ENCODE data around the gene CEP63.
"Not testable (repeated sequence)": the region's sequence is repeated elsewhere in the genome, so short reads cannot be mapped to it uniquely, and the experiment has no call there.

The CEP63 gene

GRCh38 chr3:134516905-134517304, 31.0 kb downstream of the CEP63 start:
- DNase-seq (ENCODE audit: low read depth in 2 of 2) = no peak

- no peak for DNase-seq (ENCODE audit: low read depth in 2 of 2)
Observed at GRCh38 chr3:134517791-134518190, 31.9 kb downstream of the CEP63 start.

DNA sequence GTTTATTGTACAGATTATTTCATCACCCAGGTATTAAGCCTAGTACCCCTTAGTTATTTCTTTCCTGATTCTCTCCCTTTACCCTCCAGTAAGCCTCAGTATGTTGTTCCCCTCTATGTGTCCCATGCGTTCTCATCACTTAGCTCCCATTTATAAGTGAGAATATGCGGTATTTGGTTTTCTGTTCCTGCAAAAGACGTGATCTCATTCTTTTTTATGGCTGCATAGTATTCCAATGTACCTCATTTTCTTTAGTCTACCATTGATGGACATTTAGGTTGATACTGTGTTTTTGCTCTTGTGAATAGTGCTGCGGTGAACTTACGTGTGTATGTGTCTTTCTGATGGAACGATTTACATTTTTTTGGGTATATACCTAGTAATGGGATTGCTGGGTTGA, 36.7 kb downstream of the CEP63 start:
- DNase-seq (ENCODE audit: low read depth in 2 of 2) = no peak

GRCh38 chr3:134525293-134525692, 39.4 kb downstream of the CEP63 start:
- DNase-seq (ENCODE audit: low read depth in 2 of 2) = no peak

DNA sequence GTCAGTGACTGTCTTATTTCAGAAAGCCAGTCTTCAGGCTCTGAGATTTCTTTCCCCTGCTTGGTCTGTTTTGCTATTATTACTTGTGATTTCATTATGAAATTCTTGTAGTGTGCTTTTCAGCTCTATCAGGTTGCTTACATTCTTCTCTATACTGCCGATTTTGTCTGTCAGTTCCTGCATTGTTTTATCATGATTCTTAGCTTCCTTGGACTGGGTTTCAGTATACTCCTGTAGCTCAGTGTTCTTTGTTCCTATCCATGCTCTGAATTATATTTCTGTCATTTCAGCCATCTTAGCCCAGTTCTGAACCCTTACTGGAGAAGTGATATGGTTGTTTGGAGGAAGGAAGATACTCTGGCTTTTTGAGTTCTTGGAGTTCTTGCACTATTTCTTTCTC, 40.5 kb downstream of the CEP63 start:
- DNase-seq (ENCODE audit: low read depth in 2 of 2) = no peak

DNA sequence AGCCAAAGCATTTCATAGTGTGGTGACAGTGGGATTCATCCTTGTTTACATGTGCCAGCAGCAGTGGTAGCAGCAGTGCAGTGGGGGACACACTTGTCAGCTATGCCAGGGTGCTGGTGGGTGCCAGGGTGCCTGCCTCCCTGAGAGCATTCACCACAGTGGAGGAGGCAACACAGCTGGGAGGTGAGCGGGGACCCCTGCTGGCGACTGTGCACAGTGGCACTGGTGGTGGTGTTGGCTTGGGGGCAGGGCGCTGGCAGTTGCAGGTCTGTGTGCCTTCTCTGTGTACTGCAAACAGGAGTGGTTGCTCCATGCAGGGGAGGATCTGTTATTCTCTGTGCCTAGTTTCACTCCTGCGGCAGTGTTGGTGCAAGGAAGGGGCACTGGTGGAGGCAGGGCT, 41.2 kb downstream of the CEP63 start:
- DNase-seq (ENCODE audit: low read depth in 2 of 2) = no peak

GRCh38 chr3:134527538-134528186, 41.8 kb downstream of the CEP63 start:
- DNase-seq (ENCODE audit: low read depth in 2 of 2) = no peak

DNA sequence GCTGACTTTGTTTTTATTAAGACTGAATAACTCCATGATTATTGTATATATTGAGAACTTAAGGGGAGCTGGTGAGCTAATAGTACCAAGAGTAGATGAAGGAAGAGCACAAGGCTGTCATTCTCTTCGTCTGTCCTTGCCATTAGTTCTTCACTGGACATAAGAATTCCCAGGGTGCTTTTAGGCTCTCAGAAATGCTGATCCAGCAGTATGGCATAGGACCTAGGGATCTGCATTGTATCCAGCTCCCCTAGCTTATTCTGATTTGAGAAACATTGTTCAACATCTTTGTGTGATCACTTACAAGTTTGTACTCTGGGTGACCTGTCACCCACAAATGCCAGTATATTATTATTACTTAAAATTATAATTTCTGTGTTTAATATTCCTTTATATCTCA, 47.6 kb downstream of the CEP63 start:
- DNase-seq (ENCODE audit: low read depth in 2 of 2) = no peak

- no peak for DNase-seq (ENCODE audit: low read depth in 2 of 2)
Observed at GRCh38 chr3:134535186-134535970, 49.5 kb downstream of the CEP63 start.

DNA sequence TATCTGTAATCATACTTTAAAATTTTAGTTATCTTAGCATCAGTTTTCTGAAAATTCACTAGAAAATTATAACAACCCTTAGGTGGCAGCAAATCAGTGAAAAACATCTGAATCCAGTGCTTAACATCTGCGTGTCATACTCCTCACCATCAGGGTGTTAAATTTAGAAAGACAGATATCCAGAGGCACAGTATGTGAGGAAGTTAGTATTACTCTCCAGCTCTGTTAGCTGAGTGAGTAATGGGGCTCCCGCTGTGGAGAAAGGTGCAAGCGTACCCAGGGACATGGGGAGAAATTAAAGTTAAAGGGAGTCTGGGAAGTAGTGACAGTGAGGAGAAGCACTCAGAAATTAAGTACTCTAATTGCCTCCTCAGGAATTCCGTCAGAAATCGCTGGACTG, 50.9 kb downstream of the CEP63 start:
- DNase-seq (ENCODE audit: low read depth in 2 of 2) = no peak

DNA sequence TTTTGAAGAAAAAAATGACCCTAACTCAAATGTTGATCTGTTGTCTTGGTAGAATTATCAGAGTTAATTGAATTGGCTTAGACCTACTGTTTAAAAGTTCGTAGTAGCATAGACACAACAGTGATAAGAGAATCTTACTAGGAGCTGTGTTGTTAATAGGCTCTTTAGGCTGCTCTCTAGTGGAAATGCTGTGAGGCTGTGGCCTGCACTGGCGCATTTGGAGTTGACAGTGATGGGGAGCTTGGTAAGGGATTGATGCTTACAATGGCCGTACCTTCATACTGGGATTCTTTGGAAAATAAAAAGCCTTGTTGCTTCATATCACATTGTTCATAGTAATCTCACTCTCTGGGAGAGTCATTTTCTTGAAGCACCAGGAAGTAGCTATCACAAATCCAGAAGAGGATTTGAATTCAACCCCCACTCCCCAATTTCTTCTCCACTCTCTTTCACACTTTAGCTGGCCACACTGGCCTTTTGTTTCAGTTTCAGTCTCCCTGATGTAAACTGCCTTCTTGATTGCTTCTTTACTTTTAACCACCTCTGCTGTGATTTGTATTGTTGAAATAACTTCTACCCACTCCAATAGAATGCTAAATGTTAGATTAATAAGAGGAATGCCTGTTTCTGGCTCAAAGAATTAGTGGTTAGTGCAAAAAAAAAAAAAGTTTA, 56.6 kb downstream of the CEP63 start:
- DNase-seq (ENCODE audit: low read depth in 2 of 2) = no peak

DNA sequence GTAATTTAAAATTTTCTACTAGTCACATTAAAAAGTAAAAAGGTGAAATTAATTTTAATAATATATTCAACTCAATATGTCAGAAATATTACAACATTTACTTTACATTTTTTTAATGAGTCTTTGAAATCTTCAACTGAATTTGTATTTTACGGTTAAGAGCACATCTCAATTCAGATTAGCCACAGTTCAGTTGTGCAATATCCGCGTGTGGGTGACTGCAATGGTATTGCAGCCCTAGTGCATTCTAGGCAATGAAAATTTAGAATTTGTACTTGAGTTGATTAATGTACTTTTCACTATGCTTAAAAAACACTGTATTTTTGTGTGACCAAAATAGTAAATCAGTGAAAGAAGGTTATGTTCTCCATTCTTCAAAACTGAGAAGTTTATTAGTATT, 57.3 kb downstream of the CEP63 start:
- DNase-seq (ENCODE audit: low read depth in 2 of 2) = no peak

DNA sequence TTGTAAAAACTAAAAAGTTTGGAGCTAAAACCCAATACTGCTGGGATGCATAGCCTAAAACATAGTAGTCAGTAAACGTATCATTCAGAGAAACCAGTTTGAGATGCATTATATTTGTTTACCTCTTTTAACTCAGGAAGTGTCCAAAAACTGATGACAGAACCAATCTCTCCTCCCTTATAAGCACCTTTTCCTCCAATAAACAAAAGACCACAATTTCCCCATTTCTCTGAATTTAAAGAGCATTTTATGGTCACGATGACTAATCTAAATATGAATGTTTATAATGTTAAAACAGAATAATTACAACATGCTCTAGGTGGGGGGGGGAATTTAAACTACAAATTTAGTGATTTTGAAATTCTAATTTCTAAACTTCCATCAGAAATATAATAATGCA, 58.5 kb downstream of the CEP63 start:
- no peak for DNase-seq (ENCODE audit: low read depth in 2 of 2)

GRCh38 chr3:134544783-134545182, 58.9 kb downstream of the CEP63 start:
- DNase-seq (ENCODE audit: low read depth in 2 of 2) = not testable (repeated sequence)

- DNase-seq (ENCODE audit: low read depth in 2 of 2) = no peak
Observed at GRCh38 chr3:134545818-134546217, 60.0 kb downstream of the CEP63 start.

- no peak for DNase-seq (ENCODE audit: low read depth in 2 of 2)
Observed at GRCh38 chr3:134552784-134553183, 66.9 kb downstream of the CEP63 start.

- DNase-seq (ENCODE audit: low read depth in 2 of 2) = no peak
Observed at GRCh38 chr3:134559591-134559990, 73.7 kb downstream of the CEP63 start.

GRCh38 chr3:134562055-134562454, 76.2 kb downstream of the CEP63 start:
- DNase-seq (ENCODE audit: low read depth in 2 of 2) = no peak

DNA sequence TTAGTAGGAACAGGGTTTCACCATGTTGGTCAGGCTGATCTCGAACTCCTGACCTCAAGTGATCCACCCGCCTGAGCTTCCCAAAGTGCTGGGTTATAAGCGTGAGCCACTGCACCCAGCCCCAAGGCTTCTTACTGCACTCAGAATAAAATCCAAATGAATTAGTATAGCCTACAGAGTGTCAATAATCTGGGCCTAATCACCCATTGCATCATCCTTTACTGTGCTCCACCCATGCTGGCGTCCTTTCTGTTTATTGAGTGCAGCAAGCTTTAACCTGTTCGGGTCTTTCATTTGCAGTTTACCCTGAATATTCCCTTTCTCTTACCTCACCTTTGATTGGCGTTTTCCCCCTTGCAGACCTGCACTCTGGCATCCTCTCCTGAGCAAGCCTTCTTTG, 77.7 kb downstream of the CEP63 start:
- DNase-seq (ENCODE audit: low read depth in 2 of 2) = no peak

GRCh38 chr3:134564991-134565390, 79.1 kb downstream of the CEP63 start:
- no peak for DNase-seq (ENCODE audit: low read depth in 2 of 2)

GRCh38 chr3:134567605-134568004, 81.7 kb downstream of the CEP63 start:
- no peak for DNase-seq (ENCODE audit: low read depth in 2 of 2)

- no peak for DNase-seq (ENCODE audit: low read depth in 2 of 2)
Observed at GRCh38 chr3:134568790-134569189, 82.9 kb downstream of the CEP63 start.

- DNase-seq (ENCODE audit: low read depth in 2 of 2) = not testable (repeated sequence)
Observed at GRCh38 chr3:134569899-134570298, 84.0 kb downstream of the CEP63 start.
